T-helper 17 cell (primary cell): Measurements from ENCODE around the gene COX8A. TPM values are rescaled to one million over a fixed set of nuclear protein-coding genes. Genes with fewer than 3 reads are reported as not detected.
A peak's percentile ranks its signal among the peaks of the same experiment; 100 is the strongest.

Source experiments
- ATAC-seq: fragments of 150-1000 bp; cut with Tn5 transposase; 2 replicates; pipeline ENCODE4 v1.10.0; 2021; ENCODE audit warnings: mild to moderate bottlenecking, moderate library complexity
- DNase-seq, 3 donors: peaks; one replicate each; pipeline versions ENCODE4 v3.0.0 to v3.0.0-alpha.2; 2020 to 2021
- H3K9me3 ChIP-seq: one replicate; pipeline ENCODE4 v1.7.0; 2013; ENCODE audit warnings: low read length, mild to moderate bottlenecking; ENCODE audit not compliant: control insufficient read depth, poor library complexity, severe bottlenecking
- H3K27ac Mint-ChIP-seq: one replicate; pipeline ENCODE4 v1.8.0; 2022; ENCODE audit warnings: mild to moderate bottlenecking, moderate library complexity, mixed read lengths
- H3K27me3 Mint-ChIP-seq: one replicate; pipeline ENCODE4 v1.8.0; 2022; ENCODE audit warnings: mixed read lengths
- H3K36me3 Mint-ChIP-seq: one replicate; pipeline ENCODE4 v1.8.0; 2022; ENCODE audit warnings: low read depth, mixed read lengths
- H3K4me1 Mint-ChIP-seq: one replicate; pipeline ENCODE4 v1.8.0; 2022; ENCODE audit warnings: mild to moderate bottlenecking, mixed read lengths
- H3K4me3 Mint-ChIP-seq: one replicate; pipeline ENCODE4 v1.8.0; 2022; ENCODE audit warnings: mild to moderate bottlenecking, moderate library complexity, mixed read lengths
- total RNA-seq, 4 donors: library from RNA in 2 of 4; stranded (reverse) in 2 of 4; gene quantifications; one replicate each; pipeline ENCODE4 v1.2.3 and lab custom pipeline; 2022 to 2026

Gene COX8A
- total RNA-seq, 2 donors from 2014 or later: 108 to 129 TPM

- Mint-ChIP-seq H3K4me3 (peak within 1 kb of the TSS; percentile 98), H3K4me1 (peaks cover 24% of the 10 kb centered on the region), H3K36me3 (peaks cover 2% of the 10 kb centered on the region), H3K27me3 (no peaks in the 10 kb centered on the region), H3K27ac (peak within 1 kb of the TSS; percentile 97)
- peak; percentile 73 to 82 (median 79) for DNase-seq
- H3K9me3 ChIP-seq: no peaks in the 10 kb centered on the region
- ATAC-seq: peak; percentile 91
Measured at GRCh38 chr11:63986156-63986931, 11.9 kb downstream of the COX8A start, which contains the start of gene OTUB1. Gene OTUB1 (plus strand): TSS chr11:63986438. CDS start chr11:63986457, 19 bp downstream.

- ATAC-seq (no peak), DNase-seq (no peak)
- H3K9me3 ChIP-seq: no peaks in the 10 kb centered on the region
- Mint-ChIP-seq H3K4me3 (peak overlapping the region; percentile 98), H3K4me1 (peaks cover 28% of the 10 kb centered on the region), H3K27me3 (no peaks in the 10 kb centered on the region), H3K36me3 (peaks cover 2% of the 10 kb centered on the region), H3K27ac (peak overlapping the region; percentile 76)
Measured at GRCh38 chr11:63986932-63987513, 12.6 kb downstream of the COX8A start.

GRCh38 chr11:63991558-63991957, 17.1 kb downstream of the COX8A start:
- Mint-ChIP-seq H3K27me3 (no peaks in the 10 kb centered on the region), H3K4me1 (peaks cover 29% of the 10 kb centered on the region), H3K27ac (peak overlapping the region; percentile 83), H3K36me3 (peaks cover 3% of the 10 kb centered on the region), H3K4me3 (no peak overlapping the region)
- no peaks in the 10 kb centered on the region for H3K9me3 ChIP-seq
- DNase-seq: no peak
- no peak for ATAC-seq

GRCh38 chr11:63993100-63993499, 18.7 kb downstream of the COX8A start:
- ATAC-seq: no peak
- Mint-ChIP-seq H3K4me1 (peaks cover 24% of the 10 kb centered on the region), H3K4me3 (peak overlapping the region; percentile 66), H3K36me3 (peaks cover 8% of the 10 kb centered on the region), H3K27ac (peak overlapping the region; percentile 83), H3K27me3 (no peaks in the 10 kb centered on the region)
- H3K9me3 ChIP-seq: no peaks in the 10 kb centered on the region
- DNase-seq: no peak

- ATAC-seq (no peak), DNase-seq (no peak)
- peaks cover 8% of the 10 kb centered on the region for H3K36me3 Mint-ChIP-seq
- no peaks in the 10 kb centered on the region for H3K27me3 Mint-ChIP-seq
- H3K4me3 Mint-ChIP-seq: no peak overlapping the region
- no peak overlapping the region for H3K27ac Mint-ChIP-seq
- H3K9me3 ChIP-seq: no peaks in the 10 kb centered on the region
- H3K4me1 Mint-ChIP-seq: peaks cover 21% of the 10 kb centered on the region
Measured at GRCh38 chr11:63993993-63994392, 19.6 kb downstream of the COX8A start.

GRCh38 chr11:63996512-63996911, 22.1 kb downstream of the COX8A start:
- no peaks in the 10 kb centered on the region for H3K9me3 ChIP-seq
- no peak overlapping the region for H3K27ac Mint-ChIP-seq
- no peak for ATAC-seq
- no peak for DNase-seq
- peaks cover 18% of the 10 kb centered on the region for H3K4me1 Mint-ChIP-seq
- no peaks in the 10 kb centered on the region for H3K27me3 Mint-ChIP-seq
- peaks cover 8% of the 10 kb centered on the region for H3K36me3 Mint-ChIP-seq
- no peak overlapping the region for H3K4me3 Mint-ChIP-seq

- no peaks in the 10 kb centered on the region for H3K9me3 ChIP-seq
- no peak for DNase-seq
- H3K27me3 Mint-ChIP-seq: no peaks in the 10 kb centered on the region
- peak overlapping the region; percentile 52 for H3K4me3 Mint-ChIP-seq
- H3K27ac Mint-ChIP-seq: no peak overlapping the region
- peaks cover 17% of the 10 kb centered on the region for H3K4me1 Mint-ChIP-seq
- ATAC-seq: no peak
- H3K36me3 Mint-ChIP-seq: peaks cover 8% of the 10 kb centered on the region
Measured at GRCh38 chr11:63997104-63997700, 22.8 kb downstream of the COX8A start.

GRCh38 chr11:63997801-63998337, 23.4 kb downstream of the COX8A start:
- no peak overlapping the region for H3K27ac Mint-ChIP-seq
- H3K27me3 Mint-ChIP-seq: no peaks in the 10 kb centered on the region
- peak overlapping the region; percentile 52 for H3K4me3 Mint-ChIP-seq
- no peaks in the 10 kb centered on the region for H3K9me3 ChIP-seq
- ATAC-seq (no peak), DNase-seq (no peak)
- peaks cover 8% of the 10 kb centered on the region for H3K36me3 Mint-ChIP-seq
- peaks cover 16% of the 10 kb centered on the region for H3K4me1 Mint-ChIP-seq

GRCh38 chr11:63998558-63999348, 24.3 kb downstream of the COX8A start:
- no peak overlapping the region for H3K27ac Mint-ChIP-seq
- H3K36me3 Mint-ChIP-seq: peaks cover 5% of the 10 kb centered on the region
- peak overlapping the region; percentile 82 for H3K4me3 Mint-ChIP-seq
- peaks cover 12% of the 10 kb centered on the region for H3K4me1 Mint-ChIP-seq
- no peaks in the 10 kb centered on the region for H3K9me3 ChIP-seq
- ATAC-seq: peak; percentile 19
- no peak for DNase-seq
- H3K27me3 Mint-ChIP-seq: no peaks in the 10 kb centered on the region

- H3K36me3 Mint-ChIP-seq: peaks cover 5% of the 10 kb centered on the region
- peaks cover 12% of the 10 kb centered on the region for H3K4me1 Mint-ChIP-seq
- H3K4me3 Mint-ChIP-seq: peak overlapping the region; percentile 82
- H3K27ac Mint-ChIP-seq: no peak overlapping the region
- ATAC-seq (peak; percentile 73), DNase-seq (peak; percentile 55 to 61 (median 57))
- no peaks in the 10 kb centered on the region for H3K9me3 ChIP-seq
- H3K27me3 Mint-ChIP-seq: no peaks in the 10 kb centered on the region
Measured at GRCh38 chr11:63999349-64000025, 25.1 kb downstream of the COX8A start.

- Mint-ChIP-seq H3K36me3 (peaks cover 5% of the 10 kb centered on the region), H3K4me3 (peak overlapping the region; percentile 82), H3K4me1 (peaks cover 9% of the 10 kb centered on the region), H3K27me3 (no peaks in the 10 kb centered on the region), H3K27ac (no peak overlapping the region)
- no peaks in the 10 kb centered on the region for H3K9me3 ChIP-seq
- ATAC-seq (peak; percentile 82), DNase-seq (peak; percentile 70 to 78 (median 72))
Measured at GRCh38 chr11:64000026-64000739, 25.8 kb downstream of the COX8A start.
